Measurements from ENCODE around the gene HECA. TPM values are rescaled to one million over a fixed set of nuclear protein-coding genes. Genes with fewer than 3 reads are reported as not detected.

The HECA gene
- total RNA-seq, 2 donors from 2014 or later, result 59.6 to 83.3 TPM

- peak; percentile 83 to 87 for ATAC-seq
- no peaks in the 10 kb centered on the region for H3K9me3 Mint-ChIP-seq
- peaks cover 27 to 73% of the 10 kb centered on the region in 2 donors for H3K36me3 Mint-ChIP-seq
These were observed 37.7 kb downstream of the HECA start for GRCh38 chr6:139172567-139172966.

GRCh38 chr6:139173172-139173571 lies 38.3 kb downstream of the HECA start:
- Mint-ChIP-seq H3K36me3 (peaks cover 30 to 76% of the 10 kb centered on the region in 2 donors), H3K27ac (peak overlapping the region; percentile 83 to 92), H3K9me3 (no peaks in the 10 kb centered on the region)
- DNase-seq (ENCODE audit: low spot score in 2 of 2) (no peak), ATAC-seq (peak; percentile 78 to 82)

More at GRCh38 chr6:139172567-139172966, 37.7 kb downstream of the HECA start:
- DNase-seq (ENCODE audit: low spot score in 2 of 2), result no peak
- H3K27ac Mint-ChIP-seq, result peak overlapping the region; percentile 83 to 98

DNA sequence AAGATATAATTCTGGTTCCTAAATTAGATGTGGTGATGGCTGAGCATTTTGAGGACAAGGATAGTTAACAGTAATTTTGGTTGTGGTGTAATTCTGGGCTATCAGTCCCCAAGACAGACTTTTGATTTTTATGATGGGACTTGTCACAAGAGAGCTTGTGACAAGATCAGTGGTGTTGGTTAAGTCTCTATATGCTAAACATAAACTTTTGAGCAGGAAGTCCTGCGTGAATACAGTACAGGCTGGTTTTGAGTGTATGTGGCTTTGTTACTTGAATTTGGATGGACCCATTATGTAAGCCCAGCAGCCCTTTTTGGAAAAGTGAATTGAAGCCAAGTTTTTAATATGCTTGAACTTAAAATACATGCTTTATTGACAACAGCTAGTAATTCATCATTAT lies 38.9 kb downstream of the HECA start:
- no peak for ATAC-seq
- peak overlapping the region; percentile 83 to 92 for H3K27ac Mint-ChIP-seq
- no peak for DNase-seq (ENCODE audit: low spot score in 2 of 2)
- H3K9me3 Mint-ChIP-seq, result no peaks in the 10 kb centered on the region
- peaks cover 26 to 73% of the 10 kb centered on the region in 2 donors for H3K36me3 Mint-ChIP-seq

DNA sequence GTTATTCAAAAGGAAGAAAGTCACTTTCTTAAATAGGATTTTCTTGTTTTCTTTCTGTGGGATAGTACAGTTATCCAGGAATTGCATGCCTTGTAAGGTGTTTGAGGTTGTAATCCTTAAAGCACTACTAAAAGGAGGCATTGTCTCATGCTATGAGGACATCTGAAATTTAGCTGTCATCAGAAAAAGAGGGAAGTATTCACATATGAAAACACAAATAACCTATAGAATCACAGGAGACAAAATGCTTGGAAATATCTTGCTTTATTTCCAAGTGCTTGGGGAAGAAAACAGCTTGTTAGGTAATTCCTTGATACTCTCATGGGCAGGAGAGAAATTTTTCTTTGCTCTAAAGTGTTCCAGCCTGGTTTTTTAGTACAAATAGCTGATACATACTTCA lies 40.1 kb downstream of the HECA start:
- ATAC-seq (no peak), DNase-seq (ENCODE audit: low spot score in 2 of 2) (no peak)
- Mint-ChIP-seq H3K36me3 (peaks cover 17 to 73% of the 10 kb centered on the region in 2 donors), H3K9me3 (no peaks in the 10 kb centered on the region), H3K27ac (no peak overlapping the region)

- DNase-seq (ENCODE audit: low spot score in 2 of 2) (no peak), ATAC-seq (no peak)
- peaks cover 17 to 73% of the 10 kb centered on the region in 2 donors for H3K36me3 Mint-ChIP-seq
- H3K9me3 Mint-ChIP-seq, result no peaks in the 10 kb centered on the region
- H3K27ac Mint-ChIP-seq, result peak overlapping the region in 1 of 2 donors; percentile 39
These were observed 40.6 kb downstream of the HECA start for GRCh38 chr6:139175389-139175948.

GRCh38 chr6:139181236-139181635 lies 46.4 kb downstream of the HECA start:
- no peak overlapping the region for H3K27ac Mint-ChIP-seq
- ATAC-seq, result no peak
- no peaks in the 10 kb centered on the region for H3K9me3 Mint-ChIP-seq
- no peak for DNase-seq (ENCODE audit: low spot score in 2 of 2)
- peaks cover 24 to 70% of the 10 kb centered on the region in 2 donors for H3K36me3 Mint-ChIP-seq

- no peaks in the 10 kb centered on the region for H3K9me3 Mint-ChIP-seq
- DNase-seq (ENCODE audit: low spot score in 2 of 2) (no peak), ATAC-seq (peak; percentile 19 to 32)
- H3K27ac Mint-ChIP-seq, result peak overlapping the region; percentile 12 to 25
- peaks cover 12 to 54% of the 10 kb centered on the region in 2 donors for H3K36me3 Mint-ChIP-seq
These were observed 49.2 kb downstream of the HECA start for GRCh38 chr6:139184047-139184446.

- ATAC-seq (peak; percentile 66 to 71), DNase-seq (ENCODE audit: low spot score in 2 of 2) (no peak)
- Mint-ChIP-seq H3K36me3 (peaks cover 12 to 49% of the 10 kb centered on the region in 2 donors), H3K9me3 (no peaks in the 10 kb centered on the region), H3K27ac (peak overlapping the region in 1 of 2 donors; percentile 12)
These were observed 49.6 kb downstream of the HECA start for GRCh38 chr6:139184459-139184858.

- peak overlapping the region in 1 of 2 donors; percentile 52 for H3K27ac Mint-ChIP-seq
- ATAC-seq (peak; percentile 58 to 63), DNase-seq (ENCODE audit: low spot score in 2 of 2) (no peak)
- H3K36me3 Mint-ChIP-seq, result peaks cover 8 to 32% of the 10 kb centered on the region in 2 donors
- no peaks in the 10 kb centered on the region for H3K9me3 Mint-ChIP-seq
These were observed 51.4 kb downstream of the HECA start for GRCh38 chr6:139186242-139186641.

- peak in 1 of 2 donors; percentile 6 for ATAC-seq
- DNase-seq (ENCODE audit: low spot score in 2 of 2), result no peak
- no peaks in the 10 kb centered on the region for H3K9me3 Mint-ChIP-seq
- peaks cover 8 to 30% of the 10 kb centered on the region in 2 donors for H3K36me3 Mint-ChIP-seq
- peak overlapping the region in 1 of 2 donors; percentile 52 for H3K27ac Mint-ChIP-seq
These were observed 51.8 kb downstream of the HECA start for GRCh38 chr6:139186692-139187091.

DNA sequence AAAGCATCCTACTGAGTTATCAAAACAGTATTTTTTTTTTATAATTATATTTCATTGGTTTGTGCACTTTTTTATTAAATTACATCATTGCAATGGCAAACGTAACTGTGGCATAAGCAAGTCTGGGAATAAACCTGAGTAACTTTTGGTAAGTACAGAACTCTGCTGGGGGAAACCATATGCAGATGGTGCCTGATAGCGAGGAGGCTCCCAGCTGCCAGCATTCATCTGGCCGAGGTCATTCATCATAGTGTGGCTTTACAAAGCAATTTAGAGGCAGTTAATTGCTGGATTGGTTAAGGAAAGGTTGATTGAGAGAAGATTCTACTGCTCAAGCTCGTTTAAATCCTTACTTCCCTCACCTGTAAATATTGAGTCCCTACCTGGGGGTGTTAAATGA lies 52.6 kb downstream of the HECA start:
- H3K27ac Mint-ChIP-seq, result no peak overlapping the region
- ATAC-seq (no peak), DNase-seq (ENCODE audit: low spot score in 2 of 2) (no peak)
- peaks cover 8 to 22% of the 10 kb centered on the region in 2 donors for H3K36me3 Mint-ChIP-seq
- no peaks in the 10 kb centered on the region for H3K9me3 Mint-ChIP-seq

- no peak for ATAC-seq
- H3K36me3 Mint-ChIP-seq, result peaks cover 4 to 29% of the 10 kb centered on the region in 2 donors
- H3K9me3 Mint-ChIP-seq, result peaks cover 4 to 9% of the 10 kb centered on the region in 2 donors
- H3K27ac Mint-ChIP-seq, result no peak overlapping the region
- DNase-seq (ENCODE audit: low spot score in 2 of 2), result no peak
These were observed 54.8 kb downstream of the HECA start for GRCh38 chr6:139189665-139190064.

DNA sequence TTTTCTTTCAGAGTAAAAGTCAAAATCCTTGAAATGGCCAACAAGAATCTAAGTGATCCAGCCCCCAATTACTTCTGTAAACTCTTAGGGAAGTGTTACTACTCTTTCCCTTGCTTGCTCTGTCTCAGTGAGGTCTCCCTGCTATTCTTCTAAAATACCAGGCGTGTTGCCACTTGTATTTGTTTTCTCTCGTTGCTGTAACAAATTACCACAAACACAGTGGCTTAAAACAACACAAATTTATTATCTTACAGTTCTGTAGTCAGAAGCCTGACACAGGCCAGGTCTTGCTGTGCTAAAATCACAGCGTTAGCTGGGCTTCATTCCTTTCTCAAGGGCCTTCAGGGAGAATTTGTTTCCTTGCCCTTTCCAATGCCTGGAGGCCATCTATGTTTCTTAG lies 59.9 kb downstream of the HECA start:
- no peak overlapping the region for H3K27ac Mint-ChIP-seq
- ATAC-seq (no peak), DNase-seq (ENCODE audit: low spot score in 2 of 2) (no peak)
- H3K36me3 Mint-ChIP-seq, result peaks cover 0 to 28% of the 10 kb centered on the region in 2 donors
- H3K9me3 Mint-ChIP-seq, result peaks cover 4 to 22% of the 10 kb centered on the region in 2 donors

- ATAC-seq, result no peak
- no peak for DNase-seq (ENCODE audit: low spot score in 2 of 2)
- no peak overlapping the region for H3K27ac Mint-ChIP-seq
- H3K9me3 Mint-ChIP-seq, result peaks cover 4 to 23% of the 10 kb centered on the region in 2 donors
- peaks cover 0 to 30% of the 10 kb centered on the region in 2 donors for H3K36me3 Mint-ChIP-seq
These were observed 63.8 kb downstream of the HECA start for GRCh38 chr6:139198529-139199288.

GRCh38 chr6:139201378-139201777 lies 66.5 kb downstream of the HECA start:
- H3K9me3 Mint-ChIP-seq, result peaks cover 5 to 15% of the 10 kb centered on the region in 2 donors
- H3K27ac Mint-ChIP-seq, result no peak overlapping the region
- ATAC-seq (no peak), DNase-seq (ENCODE audit: low spot score in 2 of 2) (no peak)
- H3K36me3 Mint-ChIP-seq, result peaks cover 14 to 30% of the 10 kb centered on the region in 2 donors

GRCh38 chr6:139204978-139205377 lies 70.1 kb downstream of the HECA start:
- Mint-ChIP-seq H3K27ac (no peak overlapping the region), H3K9me3 (peaks cover 32% of the 10 kb centered on the region in 2 donors), H3K36me3 (peaks cover 43 to 53% of the 10 kb centered on the region in 2 donors)
- ATAC-seq (no peak), DNase-seq (ENCODE audit: low spot score in 2 of 2) (no peak)

- peaks cover 28 to 39% of the 10 kb centered on the region in 2 donors for H3K9me3 Mint-ChIP-seq
- H3K36me3 Mint-ChIP-seq, result peaks cover 51 to 59% of the 10 kb centered on the region in 2 donors
- no peak for ATAC-seq
- no peak for DNase-seq (ENCODE audit: low spot score in 2 of 2)
- H3K27ac Mint-ChIP-seq, result no peak overlapping the region
These were observed 71.0 kb downstream of the HECA start for GRCh38 chr6:139205843-139206242.
